B cell (primary cell): Measurements from ENCODE around the gene ARHGAP32. TPM values are rescaled to one million over a fixed set of nuclear protein-coding genes. Genes with fewer than 3 reads are reported as not detected.

Source experiments
- ATAC-seq: fragments of 200-7000 bp; cut with Tn5 transposase; one replicate; pipeline ENCODE4 v1.10.0; 2021; ENCODE audit warnings: low read depth, mild to moderate bottlenecking, moderate number of reproducible peaks, moderate library complexity
- CTCF ChIA-PET: fragments of 350-600 bp; sonication (Branson Sonifier 250); formaldehyde crosslinking; loops from one replicate; lab custom pipeline; 2021; ENCODE audit warnings: antibody characterized with exemption, inconsistent platforms; lab: Charles Lee
- POLR2A ChIA-PET: fragments of 350-600 bp; sonication (Branson Sonifier 250); formaldehyde crosslinking; loops from one replicate; lab custom pipeline; 2021; ENCODE audit warnings: antibody characterized with exemption; lab: Charles Lee
- DNase-seq: peaks from one replicate; pipeline ENCODE4 v3.0.0; 2013
- H2AFZ ChIP-seq: 2 replicates; pipeline ENCODE4 v1.6.1; 2012; ENCODE audit warnings: mild to moderate bottlenecking, low read depth, low read length; ENCODE audit not compliant: insufficient read depth, poor library complexity, severe bottlenecking
- H3K27ac ChIP-seq, 2 donors: 1 replicate in 1 of 2; 2 replicates in 1 of 2; pipeline ENCODE4 v1.5.1; 2012 to 2013; ENCODE audit warnings: low read length in 2 of 2, mild to moderate bottlenecking in 2 of 2, moderate library complexity in 1 of 2
- H3K27me3 ChIP-seq, 4 experiments: fragments of 200-600 bp in 1 of 4; sonication (generic) in 1 of 4; replicated peaks in 1 of 4; 1 replicate in 2 of 4; 2 replicates in 2 of 4; pipeline versions ENCODE4 v1.6.1 to v1.7.0; 2013 to 2016; ENCODE audit warnings: low read length in 3 of 4, mild to moderate bottlenecking in 2 of 4, mixed read lengths in 1 of 4, moderate library complexity in 1 of 4; ENCODE audit not compliant: insufficient read depth in 4 of 4, control insufficient read depth in 3 of 4; ENCODE audit errors: control extremely low read depth in 1 of 4
- H3K36me3 ChIP-seq, 2 experiments: replicated peaks in 1 of 2; 1 replicate in 1 of 2; 2 replicates in 1 of 2; pipeline versions ENCODE4 v1.6.1 to v1.7.1; 2013; ENCODE audit warnings: low read length in 1 of 2; ENCODE audit not compliant: insufficient read depth in 2 of 2, control insufficient read depth in 1 of 2; ENCODE audit errors: control extremely low read depth in 1 of 2, extremely low read depth in 1 of 2
- H3K4me1 ChIP-seq, 2 donors: fragments of 200-600 bp in 1 of 2; sonication (generic) in 1 of 2; 1 replicate in 1 of 2; 2 replicates in 1 of 2; pipeline versions ENCODE4 v1.5.1 to v1.6.1; 2013 to 2017; ENCODE audit warnings: low read length in 2 of 2; ENCODE audit not compliant: control insufficient read depth in 2 of 2, insufficient read depth in 2 of 2
- H3K4me2 ChIP-seq: replicated peaks from 2 replicates; pipeline ENCODE3; 2012; ENCODE audit warnings: mild to moderate bottlenecking, low read depth, low read length; ENCODE audit not compliant: poor library complexity, severe bottlenecking
- H3K4me3 ChIP-seq, 5 experiments: fragments of 200-600 bp in 1 of 5; sonication (generic) in 1 of 5; 1 replicate in 3 of 5; 2 replicates in 2 of 5; pipeline versions ENCODE4 v1.5.1 to v1.7.0; 2011 to 2016; ENCODE audit warnings: low read length in 4 of 5, mild to moderate bottlenecking in 4 of 5, low read depth in 2 of 5, control low read depth in 1 of 5, moderate library complexity in 1 of 5; ENCODE audit not compliant: insufficient read depth in 1 of 5; ENCODE audit errors: control extremely low read depth in 1 of 5, extremely low read depth in 1 of 5
- H3K79me2 ChIP-seq: fragments of 200-600 bp; sonication (generic); one replicate; pipeline ENCODE4 v1.6.0; 2016; ENCODE audit warnings: low read length; ENCODE audit not compliant: control insufficient read depth, insufficient read depth
- H3K9ac ChIP-seq: fragments of 200-600 bp; sonication (generic); 2 replicates; pipeline ENCODE4 v1.6.1; 2017; ENCODE audit warnings: mild to moderate bottlenecking, low read length, moderate library complexity
- H3K9me3 ChIP-seq, 3 donors: one replicate each; pipeline versions ENCODE4 v1.6.1 to v1.7.1; 2013; ENCODE audit warnings: low read length in 2 of 3; ENCODE audit not compliant: control insufficient read depth in 2 of 3, insufficient read depth in 1 of 3; ENCODE audit errors: control extremely low read depth in 1 of 3
- H4K20me1 ChIP-seq: 2 replicates; pipeline ENCODE4 v1.6.0; 2012; ENCODE audit warnings: mild to moderate bottlenecking, low read length; ENCODE audit not compliant: insufficient read depth, control insufficient read depth, poor library complexity, severe bottlenecking
- H3K27ac Mint-ChIP-seq: one replicate; pipeline ENCODE4 v1.8.0; 2021; ENCODE audit warnings: mixed read lengths
- H3K27me3 Mint-ChIP-seq: one replicate; pipeline ENCODE4 v1.8.0; 2021; ENCODE audit warnings: mixed read lengths
- H3K4me1 Mint-ChIP-seq: one replicate; pipeline ENCODE4 v1.8.0; 2021; ENCODE audit warnings: mixed read lengths
- H3K4me3 Mint-ChIP-seq: one replicate; pipeline ENCODE4 v1.8.0; 2021; ENCODE audit warnings: mixed read lengths
- H3K9me3 Mint-ChIP-seq: one replicate; pipeline ENCODE4 v1.8.0; 2022; ENCODE audit warnings: mixed read lengths; ENCODE audit not compliant: insufficient read depth
- EZH2 ChIP-seq: IDR thresholded peaks from 2 replicates; pipeline ENCODE4 v1.6.1; 2012; ENCODE audit warnings: borderline replicate concordance, low read depth, mild to moderate bottlenecking, moderate library complexity, low read length; ENCODE audit not compliant: insufficient read depth, poor library complexity, severe bottlenecking
- WGBS: methylation state at CpG from one replicate; pipeline ENCODE4 v1.1.5; 2013; ENCODE audit warnings: missing lambda C conversion rate; ENCODE audit not compliant: insufficient coverage; 5-methylcytosine and 5-hydroxymethylcytosine counted together
- intact Hi-C: fragments of 100-400 bp; cut with micrococcal nuclease; formaldehyde crosslinking; loops from one replicate; pipeline ENCODE4 v1.10.0; 2022
- polyA plus RNA-seq: library from polyadenylated mRNA; depleted of rRNA; stranded (reverse); fragments of >200 nt; gene quantifications from 2 replicates; pipeline ENCODE4 v1.2.3, GENCODE V29; 2012
- total RNA-seq, 2 donors: library from RNA; stranded (reverse); fragments of 120-200 nt in 1 of 2; gene quantifications; 1 replicate in 1 of 2; 2 replicates in 1 of 2; pipeline versions ENCODE4 v1.2.3 to v1.2.4, GENCODE V29; 2013 to 2022
- TF ChIP-seq, protein P1 (sequence below): fragments of 200-600 bp; IDR thresholded peaks from one replicate; pipeline ENCODE4 v1.8.0; 2022; ENCODE audit warnings: antibody characterized with exemption, mild to moderate bottlenecking

The ARHGAP32 gene
- total and polyA plus RNA-seq, 2 donors (not counting 1 experiment from before 2014, with no cell fraction given), result 4.4 to 10.6 TPM

GRCh38 chr11:128924104-128924503 lies 268.0 kb downstream of the ARHGAP32 start:
- peaks cover 11% of the 10 kb centered on the region in 2 donors for H3K4me1 ChIP-seq
- H3K27me3 ChIP-seq, result peaks cover 0 to 24% (median 0%) of the 10 kb centered on the region in 4 experiments
- POLR2A ChIA-PET, result no interaction called here
- Mint-ChIP-seq H3K4me3 (no peak overlapping the region), H3K4me1 (peaks cover 14% of the 10 kb centered on the region), H3K27me3 (peaks cover 14% of the 10 kb centered on the region), H3K9me3 (no peaks in the 10 kb centered on the region), H3K27ac (no peak overlapping the region)
- H3K4me3 ChIP-seq, result no peak overlapping the region
- H2AFZ ChIP-seq, result no peak overlapping the region
- intact Hi-C loops, result no loop called here
- H3K36me3 ChIP-seq, result no peaks in the 10 kb centered on the region
- no peak for ATAC-seq
- H3K79me2 ChIP-seq, result no peaks in the 10 kb centered on the region
- no peak for DNase-seq
- TF ChIP-seq EZH2, result no peak
- TF ChIP-seq, protein P1, sequence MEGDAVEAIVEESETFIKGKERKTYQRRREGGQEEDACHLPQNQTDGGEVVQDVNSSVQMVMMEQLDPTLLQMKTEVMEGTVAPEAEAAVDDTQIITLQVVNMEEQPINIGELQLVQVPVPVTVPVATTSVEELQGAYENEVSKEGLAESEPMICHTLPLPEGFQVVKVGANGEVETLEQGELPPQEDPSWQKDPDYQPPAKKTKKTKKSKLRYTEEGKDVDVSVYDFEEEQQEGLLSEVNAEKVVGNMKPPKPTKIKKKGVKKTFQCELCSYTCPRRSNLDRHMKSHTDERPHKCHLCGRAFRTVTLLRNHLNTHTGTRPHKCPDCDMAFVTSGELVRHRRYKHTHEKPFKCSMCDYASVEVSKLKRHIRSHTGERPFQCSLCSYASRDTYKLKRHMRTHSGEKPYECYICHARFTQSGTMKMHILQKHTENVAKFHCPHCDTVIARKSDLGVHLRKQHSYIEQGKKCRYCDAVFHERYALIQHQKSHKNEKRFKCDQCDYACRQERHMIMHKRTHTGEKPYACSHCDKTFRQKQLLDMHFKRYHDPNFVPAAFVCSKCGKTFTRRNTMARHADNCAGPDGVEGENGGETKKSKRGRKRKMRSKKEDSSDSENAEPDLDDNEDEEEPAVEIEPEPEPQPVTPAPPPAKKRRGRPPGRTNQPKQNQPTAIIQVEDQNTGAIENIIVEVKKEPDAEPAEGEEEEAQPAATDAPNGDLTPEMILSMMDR, result no peak
- H3K9ac ChIP-seq, result no peak overlapping the region
- peaks cover 0 to 6% (median 0%) of the 10 kb centered on the region in 3 donors for H3K9me3 ChIP-seq
- H3K27ac ChIP-seq, result no peak overlapping the region
- CTCF ChIA-PET, result no interaction called here
- no peak overlapping the region for H3K4me2 ChIP-seq
- 94% methylated on average over 2 of the region's 7 CpGs for WGBS
- no peaks in the 10 kb centered on the region for H4K20me1 ChIP-seq

DNA sequence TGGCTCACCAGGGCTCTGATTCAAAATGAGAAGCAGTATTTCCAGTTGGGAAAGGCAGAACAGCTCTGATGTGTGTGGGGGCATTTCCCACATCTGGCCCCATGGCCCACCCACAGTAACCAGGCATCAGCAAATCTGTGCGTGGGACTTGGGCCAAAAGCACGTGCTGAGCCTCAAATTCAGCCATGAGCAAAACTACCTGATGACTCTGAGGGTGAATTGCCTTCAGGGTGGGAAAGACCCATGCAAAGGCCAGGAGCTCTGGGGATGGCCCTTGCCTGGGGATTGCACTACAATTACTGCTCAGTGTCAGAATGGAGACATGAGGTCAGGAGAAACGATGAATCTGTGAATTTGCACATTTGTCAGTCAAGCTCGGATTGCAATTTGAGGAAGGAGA lies 270.3 kb downstream of the ARHGAP32 start:
- WGBS, result 82% methylated on average over 2 of the region's 4 CpGs
- H3K4me1 Mint-ChIP-seq, result peaks cover 5% of the 10 kb centered on the region
- H3K36me3 ChIP-seq, result no peaks in the 10 kb centered on the region
- no peak overlapping the region for H3K9ac ChIP-seq
- POLR2A ChIA-PET, result no interaction called here
- no peak for DNase-seq
- peaks cover 15% of the 10 kb centered on the region for H3K27me3 Mint-ChIP-seq
- no peak overlapping the region for H3K4me2 ChIP-seq
- no peak overlapping the region for H3K27ac ChIP-seq
- TF ChIP-seq EZH2, result no peak
- TF ChIP-seq, protein P1, result no peak
- no peak overlapping the region for H3K27ac Mint-ChIP-seq
- H4K20me1 ChIP-seq, result no peaks in the 10 kb centered on the region
- no peak overlapping the region for H3K4me3 ChIP-seq
- intact Hi-C loops, result no loop called here
- ATAC-seq, result no peak
- H3K9me3 ChIP-seq, result peaks cover 0 to 6% (median 0%) of the 10 kb centered on the region in 3 donors
- H3K4me3 Mint-ChIP-seq, result no peak overlapping the region
- no peak overlapping the region for H2AFZ ChIP-seq
- H3K9me3 Mint-ChIP-seq, result no peaks in the 10 kb centered on the region
- H3K4me1 ChIP-seq, result peaks cover 0 to 4% of the 10 kb centered on the region in 2 donors
- H3K27me3 ChIP-seq, result peaks cover 0 to 23% (median 0%) of the 10 kb centered on the region in 4 experiments
- CTCF ChIA-PET, result interaction anchor here (1.3 kb wide), 1 partner anchor 37 kb away, joined by 4 read pairs; no protein-coding TSS in a partner anchor
- no peaks in the 10 kb centered on the region for H3K79me2 ChIP-seq
